HG02759 (cell line): ENCODE measurements around the gene APAF1.
A peak's percentile ranks its signal among the peaks of the same experiment; 100 is the strongest.

Experiments
- ATAC-seq: cut with Tn5 transposase; IDR thresholded peaks from one replicate; pipeline ENCODE4 v1.9.1; 2021; ENCODE audit warnings: mild to moderate bottlenecking, moderate library complexity; ENCODE audit not compliant: unreplicated experiment

Gene APAF1

DNA sequence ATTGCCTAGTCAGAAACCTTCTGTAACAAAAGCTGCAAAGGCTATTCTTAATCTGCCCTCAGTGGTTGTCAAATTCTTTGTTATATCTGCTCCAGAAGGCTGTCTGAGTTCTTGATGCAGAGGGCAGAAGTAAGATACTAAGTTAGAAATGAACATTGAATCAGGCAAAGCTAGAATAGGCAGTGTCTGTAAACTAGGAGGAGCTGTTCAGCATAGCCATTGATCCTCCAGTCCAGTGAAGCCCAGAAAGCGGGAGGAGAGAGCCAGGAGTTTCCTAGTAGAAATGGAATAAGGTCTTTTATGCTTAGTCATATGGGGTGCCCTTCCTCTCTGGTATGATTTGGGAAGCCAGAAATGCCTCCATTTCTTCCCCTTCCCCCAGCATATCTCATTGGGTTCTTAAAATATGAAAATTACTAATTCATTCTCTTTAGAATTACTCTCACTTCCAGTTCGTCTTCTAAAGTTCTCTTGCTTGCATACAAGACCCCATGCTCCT is 76.2 kb downstream of the APAF1 start:
- no peak for ATAC-seq

DNA sequence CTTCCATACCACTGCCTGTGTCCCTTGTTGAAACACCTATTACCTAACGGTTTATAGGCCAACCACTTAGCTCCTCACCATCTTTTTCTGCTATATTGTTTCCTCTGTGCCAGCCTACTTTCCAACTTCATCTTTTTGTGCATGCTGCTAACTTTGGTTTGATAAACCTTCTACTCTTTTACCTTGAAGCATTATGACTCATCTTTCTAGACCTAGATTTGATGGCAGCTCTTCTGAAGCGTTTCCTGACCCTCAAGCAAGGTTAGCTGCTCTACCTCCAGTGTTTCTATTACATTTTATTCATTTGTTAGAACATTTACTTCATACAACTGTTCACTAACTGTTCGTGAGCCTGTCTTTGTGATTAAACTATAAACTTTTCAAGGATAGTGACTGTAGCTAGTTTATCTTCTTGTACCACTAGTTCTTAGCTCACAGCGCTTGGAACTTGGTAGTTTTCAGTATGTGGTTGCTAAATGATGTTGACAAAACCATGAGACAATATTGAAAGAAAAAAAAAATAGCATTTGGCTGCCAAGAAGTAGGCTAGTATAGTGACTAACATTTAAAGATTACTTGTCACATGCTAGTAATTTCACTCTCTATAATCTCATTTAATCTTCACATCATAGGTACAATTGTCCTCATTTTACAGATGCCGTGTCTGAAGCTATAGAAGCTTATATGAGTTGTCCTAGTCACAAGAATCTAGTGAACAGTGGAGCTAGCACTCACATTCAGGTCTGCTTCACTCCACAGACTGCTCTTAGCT is 79.5 kb downstream of the APAF1 start:
- ATAC-seq: no peak

- peak; percentile 89 for ATAC-seq
Observed at GRCh38 chr12:98725476-98726247, 80.6 kb downstream of the APAF1 start.

- ATAC-seq: no peak
Observed at GRCh38 chr12:98727196-98727595, 82.1 kb downstream of the APAF1 start.

GRCh38 chr12:98730412-98730811 is 85.3 kb downstream of the APAF1 start:
- no peak for ATAC-seq

GRCh38 chr12:98733667-98734350 is 88.7 kb downstream of the APAF1 start:
- ATAC-seq: no peak

- ATAC-seq: no peak
Observed at GRCh38 chr12:98735821-98736220, 90.7 kb downstream of the APAF1 start.

GRCh38 chr12:98736352-98737321 is 91.5 kb downstream of the APAF1 start:
- no peak for ATAC-seq

DNA sequence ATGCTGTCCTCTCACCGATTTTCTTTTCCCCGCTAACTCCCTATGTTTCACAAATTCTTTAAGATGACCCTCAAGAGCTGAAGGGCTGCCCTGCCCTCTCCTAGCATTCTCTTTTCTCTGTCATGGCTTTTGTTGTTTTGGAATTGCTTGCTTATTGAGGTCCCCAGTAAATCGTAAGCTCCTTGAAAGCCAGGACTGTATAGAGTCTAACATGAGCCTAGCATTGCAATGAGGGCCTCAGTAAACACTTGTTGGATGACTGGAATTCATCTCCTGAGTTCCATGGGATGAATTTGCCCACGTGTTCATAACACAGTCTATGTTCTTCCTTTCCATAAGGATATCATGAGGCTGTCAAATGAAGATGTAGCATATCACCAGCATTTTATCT is 92.2 kb downstream of the APAF1 start:
- ATAC-seq: no peak

GRCh38 chr12:98738002-98738401 is 92.9 kb downstream of the APAF1 start:
- no peak for ATAC-seq

GRCh38 chr12:98738539-98738938 is 93.4 kb downstream of the APAF1 start:
- ATAC-seq: no peak

DNA sequence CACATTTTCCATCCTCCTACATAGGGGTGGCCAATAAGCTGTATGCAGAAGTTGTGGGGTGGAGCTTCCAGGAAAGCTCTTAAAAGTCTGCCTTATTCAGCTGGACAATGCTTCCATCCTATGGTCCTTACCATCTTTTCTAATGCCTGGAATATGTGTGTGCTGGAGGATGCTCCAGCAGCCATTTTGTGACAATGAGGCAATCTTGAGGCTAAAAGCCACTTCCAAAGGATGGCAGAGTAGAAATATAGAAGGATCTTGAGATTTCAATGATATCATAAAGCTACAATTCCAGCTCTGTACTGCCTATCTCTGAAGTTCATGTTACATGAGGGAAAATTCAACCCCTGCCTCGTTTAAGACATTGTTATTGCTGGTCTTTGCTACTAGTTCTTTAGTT is 95.7 kb downstream of the APAF1 start:
- no peak for ATAC-seq

- ATAC-seq: no peak
Observed at GRCh38 chr12:98741196-98741555, 96.1 kb downstream of the APAF1 start.

DNA sequence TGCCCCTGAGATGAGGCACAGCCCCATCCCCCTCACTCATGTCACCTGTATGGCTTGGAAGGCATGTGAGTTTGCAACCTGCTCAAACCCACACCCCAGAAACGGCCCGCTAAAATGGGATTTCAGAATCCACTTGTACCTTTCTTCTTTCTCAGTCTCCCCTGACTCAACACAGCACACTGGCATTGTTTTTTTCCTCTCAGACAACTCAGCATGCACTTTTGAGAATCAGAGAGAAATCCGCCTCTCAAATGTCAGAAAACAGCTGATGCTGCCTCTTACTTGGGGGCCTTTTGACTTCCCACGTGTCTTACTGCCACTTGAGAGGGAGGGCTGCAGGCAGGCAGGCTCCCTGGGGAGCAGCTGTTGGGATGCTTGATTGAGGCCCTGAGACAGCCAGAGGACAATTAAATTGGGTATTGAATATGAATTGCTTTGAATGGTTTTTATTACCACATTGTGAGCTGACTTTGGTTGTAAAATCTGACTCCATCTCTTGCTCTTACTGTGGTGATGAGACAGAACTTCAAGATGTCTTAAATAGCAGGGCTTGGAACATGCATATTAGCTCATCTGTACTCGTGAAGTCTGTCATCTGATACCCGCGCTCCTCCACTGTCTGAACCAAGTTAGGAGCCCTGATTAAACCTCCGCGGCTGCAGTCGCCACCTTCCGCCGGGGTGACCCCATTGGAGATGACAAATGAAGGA is 96.6 kb downstream of the APAF1 start:
- ATAC-seq: no peak

GRCh38 chr12:98743362-98743953 is 98.4 kb downstream of the APAF1 start:
- peak; percentile 58 for ATAC-seq

GRCh38 chr12:98744680-98745079 is 99.6 kb downstream of the APAF1 start:
- no peak for ATAC-seq

DNA sequence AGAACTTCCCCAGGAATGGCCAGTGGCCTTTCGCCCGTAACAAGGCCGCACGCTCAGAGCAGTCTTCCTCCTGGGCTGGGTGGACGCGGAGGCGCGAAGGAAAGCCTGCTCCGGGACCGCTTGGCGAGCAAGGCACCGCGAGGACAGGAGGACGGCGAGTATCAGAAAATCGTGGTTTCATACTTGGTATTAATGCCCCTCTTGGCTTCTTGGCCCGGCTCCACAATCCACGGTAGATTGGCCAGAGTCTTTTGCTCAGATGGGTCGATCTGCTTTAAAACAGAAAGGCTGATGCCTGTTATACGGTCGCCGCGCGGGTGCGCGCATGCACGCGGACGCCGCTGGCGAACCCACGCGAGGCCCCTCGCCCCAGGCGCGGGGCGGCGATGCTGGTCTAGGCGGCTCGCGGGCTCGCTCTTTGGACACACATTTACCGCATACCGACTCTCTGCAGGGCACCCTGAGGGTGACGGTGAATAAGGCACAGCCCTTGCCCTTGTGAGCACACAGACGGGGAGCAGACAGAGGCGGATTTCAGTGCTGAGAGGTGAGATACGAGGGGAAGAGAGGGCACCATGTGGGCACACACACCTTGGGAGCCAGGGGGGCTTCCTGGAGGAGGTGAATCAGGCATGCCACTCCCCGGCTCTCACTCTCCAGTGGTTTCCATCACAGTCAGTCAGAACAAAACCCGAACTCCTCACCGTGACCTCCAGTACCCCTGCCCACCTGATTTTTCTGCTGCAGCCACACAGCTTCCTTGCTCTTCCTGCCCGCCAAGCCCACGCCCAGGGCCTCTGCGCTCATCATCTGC is 100.7 kb downstream of the APAF1 start:
- peak; percentile 52 for ATAC-seq

- no peak for ATAC-seq
Observed at GRCh38 chr12:98748463-98748862, 103.4 kb downstream of the APAF1 start.

DNA sequence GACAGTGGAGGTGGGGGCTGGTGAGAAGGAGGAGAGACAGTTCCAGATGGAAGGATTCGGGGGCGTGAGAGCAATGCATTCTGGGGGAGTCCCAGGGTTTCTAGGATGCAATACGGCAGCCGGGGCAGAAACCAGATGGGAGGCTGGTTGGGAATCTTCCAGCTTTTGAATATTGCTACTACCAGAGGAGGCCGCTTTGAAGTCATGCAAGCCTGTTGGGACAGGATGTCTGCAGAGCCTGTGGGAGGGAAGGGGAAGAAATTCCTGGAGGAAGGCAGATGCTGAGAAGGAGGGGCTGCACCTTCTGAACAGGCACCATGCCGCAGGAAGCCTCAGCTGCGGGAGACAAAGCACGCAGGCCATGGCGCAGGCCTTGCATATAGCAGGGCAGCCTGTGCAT is 105.4 kb downstream of the APAF1 start:
- ATAC-seq: no peak
